CD4-positive, alpha-beta T cell (primary cell): Measurements from ENCODE around the gene NFKB1. TPM values are rescaled to one million over a fixed set of nuclear protein-coding genes. Genes with fewer than 3 reads are reported as not detected.
"Not testable (repeated sequence)": the region's sequence is repeated elsewhere in the genome, so short reads cannot be mapped to it uniquely, and the experiment has no call there.

Source experiments
- ATAC-seq: fragments of 200-7000 bp; cut with Tn5 transposase; one replicate; pipeline ENCODE4 v1.10.0; 2022; ENCODE audit warnings: mild to moderate bottlenecking; ENCODE audit not compliant: poor library complexity
- CTCF ChIA-PET: fragments of 350-600 bp; sonication (Branson Sonifier 250); formaldehyde crosslinking; loops from one replicate; lab custom pipeline; 2021; ENCODE audit warnings: antibody characterized with exemption, inconsistent platforms; lab: Charles Lee
- POLR2A ChIA-PET: fragments of 350-600 bp; sonication (Branson Sonifier 250); formaldehyde crosslinking; loops from one replicate; lab custom pipeline; 2021; ENCODE audit warnings: antibody characterized with exemption, inconsistent platforms; lab: Charles Lee
- DNase-seq, 14 experiments: peaks; one replicate each; pipeline ENCODE4 v3.0.0-alpha.2; 2013 to 2020; ENCODE audit warnings: mixed read lengths in 2 of 14
- H3K27ac ChIP-seq, 2 donors: one replicate each; pipeline versions ENCODE4 v1.5.1 to v1.7.0; 2013; ENCODE audit warnings: low read length in 2 of 2, low read depth in 1 of 2, mild to moderate bottlenecking in 1 of 2
- H3K27me3 ChIP-seq, 2 experiments: 1 replicate in 1 of 2; 2 replicates in 1 of 2; pipeline versions ENCODE4 v1.6.1 to v1.7.0; 2013; ENCODE audit warnings: low read length in 2 of 2, control low read depth in 1 of 2, mild to moderate bottlenecking in 1 of 2, moderate library complexity in 1 of 2; ENCODE audit not compliant: insufficient read depth in 2 of 2, control insufficient read depth in 1 of 2
- H3K36me3 ChIP-seq: one replicate; pipeline ENCODE4 v1.6.1; 2013; ENCODE audit warnings: low read length, control low read depth; ENCODE audit not compliant: insufficient read depth
- H3K4me1 ChIP-seq: one replicate; pipeline ENCODE4 v1.6.1; 2013; ENCODE audit warnings: low read length, control low read depth; ENCODE audit not compliant: insufficient read depth
- H3K4me3 ChIP-seq: one replicate; pipeline ENCODE4 v1.5.1; 2013; ENCODE audit warnings: mild to moderate bottlenecking, low read length, moderate library complexity
- H3K9me3 ChIP-seq, 2 experiments: 1 replicate in 1 of 2; 2 replicates in 1 of 2; pipeline versions ENCODE4 v1.6.1 to v1.7.0; 2013; ENCODE audit warnings: low read length in 2 of 2, mild to moderate bottlenecking in 2 of 2, control low read depth in 1 of 2, moderate library complexity in 1 of 2; ENCODE audit not compliant: control insufficient read depth in 1 of 2, insufficient read depth in 1 of 2
- H3K27ac Mint-ChIP-seq: one replicate; pipeline ENCODE4 v1.8.0; 2020; ENCODE audit warnings: mixed read lengths
- H3K27me3 Mint-ChIP-seq: one replicate; pipeline ENCODE4 v1.8.0; 2021; ENCODE audit warnings: mixed read lengths
- H3K36me3 Mint-ChIP-seq: one replicate; pipeline ENCODE4 v1.8.0; 2021; ENCODE audit warnings: low read depth, mixed read lengths
- H3K4me1 Mint-ChIP-seq: one replicate; pipeline ENCODE4 v1.8.0; 2021; ENCODE audit warnings: low read depth, mixed read lengths
- H3K4me3 Mint-ChIP-seq: one replicate; pipeline ENCODE4 v1.8.0; 2020; ENCODE audit warnings: mild to moderate bottlenecking, mixed read lengths
- H3K9me3 Mint-ChIP-seq: one replicate; pipeline ENCODE4 v1.8.0; 2020; ENCODE audit warnings: mixed read lengths
- CTCF ChIP-seq: fragments of 200-600 bp; IDR thresholded peaks from one replicate; pipeline ENCODE4 v1.8.0; 2022; ENCODE audit warnings: antibody characterized with exemption, mild to moderate bottlenecking
- intact Hi-C, 2 experiments: fragments of 100-400 bp; cut with DNase I in 1 of 2; cut with micrococcal nuclease in 1 of 2; formaldehyde crosslinking; loops; one replicate each; pipeline versions ENCODE4 v1.15.1 to v1.9.0; 2023 to 2025; cut with DNase I, micrococcal nuclease
- total RNA-seq, 174 experiments: library from RNA in 2 of 174; stranded (reverse) in 2 of 174; gene quantifications; one replicate each; pipeline ENCODE4 v1.2.3 and lab custom pipeline; 2021 to 2026

NFKB1 gene
- total RNA-seq, 2 experiments from 2014 or later: 134 TPM

- H3K36me3 ChIP-seq: no peaks in the 10 kb centered on the region
- peaks cover 0 to 7% of the 10 kb centered on the region in 2 experiments for H3K9me3 ChIP-seq
- H3K4me3 Mint-ChIP-seq: no peak overlapping the region
- H3K4me1 ChIP-seq: no peaks in the 10 kb centered on the region
- no peaks in the 10 kb centered on the region for H3K36me3 Mint-ChIP-seq
- intact Hi-C loops: no loop called here
- H3K9me3 Mint-ChIP-seq: peaks cover 3% of the 10 kb centered on the region
- no peak for ATAC-seq
- ChIA-PET POLR2A (no interaction called here), CTCF (no interaction called here)
- H3K27ac ChIP-seq: no peak overlapping the region
- H3K27me3 Mint-ChIP-seq: no peaks in the 10 kb centered on the region
- H3K4me1 Mint-ChIP-seq: peaks cover 6% of the 10 kb centered on the region
- DNase-seq: no peak
- no peaks in the 10 kb centered on the region for H3K27me3 ChIP-seq
- TF ChIP-seq CTCF: no peak
- H3K4me3 ChIP-seq: no peak overlapping the region
- H3K27ac Mint-ChIP-seq: no peak overlapping the region
Observed at GRCh38 chr4:102478186-102478585, 23.0 kb upstream of the NFKB1 start.

- H3K27me3 ChIP-seq, H3K27ac Mint-ChIP-seq, H3K27ac ChIP-seq, H3K4me1 Mint-ChIP-seq, DNase-seq, ATAC-seq, POLR2A ChIA-PET, H3K36me3 Mint-ChIP-seq, H3K4me1 ChIP-seq, H3K4me3 Mint-ChIP-seq, intact Hi-C loops, H3K9me3 Mint-ChIP-seq, H3K36me3 ChIP-seq, CTCF ChIA-PET, H3K4me3 ChIP-seq, H3K27me3 Mint-ChIP-seq: not testable (repeated sequence)
- peaks cover 0 to 10% of the 10 kb centered on the region in 2 experiments for H3K9me3 ChIP-seq
Observed at GRCh38 chr4:102479832-102480231, 21.3 kb upstream of the NFKB1 start.

- Mint-ChIP-seq H3K27ac (no peak overlapping the region), H3K36me3 (no peaks in the 10 kb centered on the region)
- POLR2A ChIA-PET: no interaction called here
Observed at GRCh38 chr4:102483120-102483519, 18.0 kb upstream of the NFKB1 start.

GRCh38 chr4:102483990-102484692, 17.0 kb upstream of the NFKB1 start:
- H3K27me3 Mint-ChIP-seq, H3K27ac ChIP-seq, H3K4me3 Mint-ChIP-seq, H3K9me3 ChIP-seq, H3K27ac Mint-ChIP-seq, intact Hi-C loops, H3K4me3 ChIP-seq, DNase-seq, H3K4me1 Mint-ChIP-seq, ATAC-seq, H3K27me3 ChIP-seq, H3K36me3 Mint-ChIP-seq, H3K4me1 ChIP-seq, H3K36me3 ChIP-seq, H3K9me3 Mint-ChIP-seq, POLR2A ChIA-PET: not testable (repeated sequence)
- CTCF ChIA-PET: interaction anchor here (0.8 kb wide), 1 partner anchor 53 kb away, joined by 3 read pairs; no protein-coding TSS in a partner anchor

More at GRCh38 chr4:102483120-102483519, 18.0 kb upstream of the NFKB1 start:
- no peak for DNase-seq
- Histone ChIP-seq H3K4me1 (no peaks in the 10 kb centered on the region), H3K27me3 (no peaks in the 10 kb centered on the region), H3K27ac (no peak overlapping the region), H3K4me3 (no peak overlapping the region), H3K9me3 (peaks cover 0 to 7% of the 10 kb centered on the region in 2 experiments), H3K36me3 (no peaks in the 10 kb centered on the region)
- no peak overlapping the region for H3K4me3 Mint-ChIP-seq
- CTCF ChIA-PET: interaction anchor here (0.8 kb wide), 1 partner anchor 54 kb away, joined by 3 read pairs; no protein-coding TSS in a partner anchor
- intact Hi-C loops: no loop called here
- H3K4me1 Mint-ChIP-seq: peaks cover 5% of the 10 kb centered on the region
- H3K27me3 Mint-ChIP-seq: no peaks in the 10 kb centered on the region
- no peak for ATAC-seq
- H3K9me3 Mint-ChIP-seq: no peaks in the 10 kb centered on the region
- TF ChIP-seq CTCF: no peak
